KMS-11 (cell line): ENCODE data around the gene ARHGAP28.

Experiments
- H2AFZ ChIP-seq: fragments of 200-600 bp; sonication (generic); 2 replicates; pipeline ENCODE4 v1.6.1; 2016; ENCODE audit warnings: antibody characterized with exemption, mixed run types, low read depth
- H3K27ac ChIP-seq: fragments of 200-600 bp; sonication (generic); 2 replicates; pipeline ENCODE4 v1.6.1; 2016; ENCODE audit warnings: mild to moderate bottlenecking, mixed run types
- H3K27me3 ChIP-seq: fragments of 200-600 bp; sonication (generic); 2 replicates; pipeline ENCODE4 v1.6.1; 2017; ENCODE audit warnings: mild to moderate bottlenecking, low read depth, mixed run types, moderate library complexity; ENCODE audit not compliant: insufficient read depth
- H3K36me3 ChIP-seq: fragments of 200-600 bp; sonication (generic); 2 replicates; pipeline ENCODE4 v1.6.1; 2017; ENCODE audit warnings: mild to moderate bottlenecking, mixed run types; ENCODE audit not compliant: insufficient read depth
- H3K4me1 ChIP-seq: fragments of 200-600 bp; sonication (generic); 2 replicates; pipeline ENCODE4 v1.6.1; 2016; ENCODE audit warnings: mild to moderate bottlenecking, low read depth, mixed run types; ENCODE audit not compliant: poor library complexity, severe bottlenecking
- H3K4me2 ChIP-seq: fragments of 200-600 bp; sonication (generic); 2 replicates; pipeline ENCODE4 v1.7.0; 2016; ENCODE audit warnings: mild to moderate bottlenecking, mixed run types
- H3K4me3 ChIP-seq: fragments of 200-600 bp; sonication (generic); IDR thresholded peaks from 2 replicates; pipeline ENCODE4 v1.6.1; 2017; ENCODE audit warnings: low read depth, low read length, mixed read lengths; ENCODE audit not compliant: insufficient read depth
- H3K79me2 ChIP-seq: fragments of 200-600 bp; sonication (generic); 2 replicates; pipeline ENCODE4 v1.6.1; 2016; ENCODE audit warnings: low read depth, mixed run types; ENCODE audit not compliant: insufficient read depth
- H3K9ac ChIP-seq: fragments of 200-600 bp; sonication (generic); 2 replicates; pipeline ENCODE4 v1.6.1; 2016; ENCODE audit warnings: mild to moderate bottlenecking, mixed run types
- H4K20me1 ChIP-seq: fragments of 200-600 bp; sonication (generic); 2 replicates; pipeline ENCODE4 v1.6.1; 2016; ENCODE audit warnings: mild to moderate bottlenecking, mixed run types; ENCODE audit not compliant: insufficient read depth
- TF ChIP-seq, protein P1 (sequence below): fragments of 200-600 bp; sonication (generic); conservative IDR thresholded peaks from 2 replicates; pipeline ENCODE4 v1.6.1; 2017; ENCODE audit warnings: low read depth, mild to moderate bottlenecking, antibody characterized with exemption, low read length, moderate library complexity, mixed read lengths

The ARHGAP28 gene

DNA sequence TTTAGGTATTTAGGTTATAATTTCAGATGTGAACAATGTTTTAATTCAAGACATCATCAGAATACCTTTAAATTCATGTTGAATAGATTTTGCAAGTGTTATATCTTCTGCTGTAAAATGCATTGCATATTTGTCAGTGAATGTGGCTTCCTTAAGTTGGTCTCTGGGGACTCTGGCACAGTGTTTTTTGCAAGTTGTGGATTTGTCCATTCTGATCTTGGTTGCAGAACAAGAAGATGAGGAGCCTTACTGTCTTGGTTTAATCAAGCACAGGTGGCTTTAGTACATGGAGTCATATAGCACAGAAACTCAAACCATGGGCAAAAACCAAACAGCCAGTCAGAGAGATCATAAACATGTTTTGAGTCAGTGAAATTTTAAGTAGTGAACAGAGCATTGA lies 135.7 kb downstream of the ARHGAP28 start:
- Histone ChIP-seq H4K20me1 (no peaks in the 10 kb centered on the region), H3K36me3 (no peaks in the 10 kb centered on the region), H3K4me2 (no peak overlapping the region), H3K27ac (no peak overlapping the region), H3K27me3 (no peaks in the 10 kb centered on the region), H2AFZ (no peak overlapping the region), H3K9ac (no peak overlapping the region), H3K4me1 (no peaks in the 10 kb centered on the region), H3K79me2 (no peaks in the 10 kb centered on the region), H3K4me3 (no peak overlapping the region)
- TF ChIP-seq, protein P1, sequence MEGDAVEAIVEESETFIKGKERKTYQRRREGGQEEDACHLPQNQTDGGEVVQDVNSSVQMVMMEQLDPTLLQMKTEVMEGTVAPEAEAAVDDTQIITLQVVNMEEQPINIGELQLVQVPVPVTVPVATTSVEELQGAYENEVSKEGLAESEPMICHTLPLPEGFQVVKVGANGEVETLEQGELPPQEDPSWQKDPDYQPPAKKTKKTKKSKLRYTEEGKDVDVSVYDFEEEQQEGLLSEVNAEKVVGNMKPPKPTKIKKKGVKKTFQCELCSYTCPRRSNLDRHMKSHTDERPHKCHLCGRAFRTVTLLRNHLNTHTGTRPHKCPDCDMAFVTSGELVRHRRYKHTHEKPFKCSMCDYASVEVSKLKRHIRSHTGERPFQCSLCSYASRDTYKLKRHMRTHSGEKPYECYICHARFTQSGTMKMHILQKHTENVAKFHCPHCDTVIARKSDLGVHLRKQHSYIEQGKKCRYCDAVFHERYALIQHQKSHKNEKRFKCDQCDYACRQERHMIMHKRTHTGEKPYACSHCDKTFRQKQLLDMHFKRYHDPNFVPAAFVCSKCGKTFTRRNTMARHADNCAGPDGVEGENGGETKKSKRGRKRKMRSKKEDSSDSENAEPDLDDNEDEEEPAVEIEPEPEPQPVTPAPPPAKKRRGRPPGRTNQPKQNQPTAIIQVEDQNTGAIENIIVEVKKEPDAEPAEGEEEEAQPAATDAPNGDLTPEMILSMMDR: no peak

DNA sequence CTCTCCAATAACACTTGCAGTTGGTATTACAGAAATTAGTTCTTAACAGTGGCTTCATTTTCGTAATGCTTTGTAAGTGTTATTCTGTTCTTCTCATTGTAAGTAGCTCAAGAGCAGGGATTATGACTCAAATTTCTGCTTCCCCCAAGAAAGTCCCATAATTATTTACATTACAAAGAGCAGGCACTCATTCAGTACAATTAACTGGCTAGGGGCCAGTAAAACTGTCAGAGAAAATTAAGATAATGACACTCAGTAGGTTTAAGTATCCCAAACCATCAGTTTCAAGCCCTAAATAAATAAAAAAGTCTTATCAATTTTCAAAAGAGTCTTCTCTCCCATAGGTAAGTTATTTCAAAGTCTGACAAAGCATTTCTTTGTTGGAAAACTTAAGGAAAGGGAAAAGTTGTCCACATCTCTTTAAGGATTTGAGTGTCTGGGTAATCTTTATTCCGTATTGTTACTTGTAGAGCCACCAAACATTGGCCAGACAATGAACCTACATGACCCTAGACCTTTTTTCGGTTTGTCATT lies 137.1 kb downstream of the ARHGAP28 start:
- H3K4me2 ChIP-seq: no peak overlapping the region
- no peaks in the 10 kb centered on the region for H3K27me3 ChIP-seq
- H4K20me1 ChIP-seq: no peaks in the 10 kb centered on the region
- no peaks in the 10 kb centered on the region for H3K79me2 ChIP-seq
- no peak overlapping the region for H3K27ac ChIP-seq
- no peaks in the 10 kb centered on the region for H3K4me1 ChIP-seq
- TF ChIP-seq, protein P1: no peak
- no peak overlapping the region for H3K9ac ChIP-seq
- H3K4me3 ChIP-seq: no peak overlapping the region
- H3K36me3 ChIP-seq: no peaks in the 10 kb centered on the region
- no peak overlapping the region for H2AFZ ChIP-seq

DNA sequence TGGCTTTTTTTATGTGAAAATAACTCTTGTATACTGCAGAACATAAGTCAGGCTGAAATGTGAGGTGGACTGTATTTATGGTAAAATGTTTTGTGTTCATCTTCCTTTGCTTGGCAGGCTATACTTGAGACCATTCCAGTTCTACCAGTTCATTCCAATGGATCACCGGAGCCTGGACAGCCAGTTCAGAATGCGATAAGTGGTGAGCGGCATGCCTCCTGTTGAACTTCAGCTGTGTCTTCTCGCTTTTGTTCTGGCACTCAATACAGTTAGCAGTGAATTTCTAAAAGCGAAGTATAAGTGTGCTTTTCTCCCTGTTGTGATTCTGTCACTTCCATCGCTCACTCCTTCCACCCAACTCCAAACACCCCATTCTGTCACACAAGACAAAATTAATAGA lies 138.5 kb downstream of the ARHGAP28 start:
- TF ChIP-seq, protein P1: no peak
- H3K4me2 ChIP-seq: no peak overlapping the region
- H3K4me1 ChIP-seq: no peaks in the 10 kb centered on the region
- no peaks in the 10 kb centered on the region for H3K36me3 ChIP-seq
- no peak overlapping the region for H3K9ac ChIP-seq
- no peak overlapping the region for H2AFZ ChIP-seq
- no peaks in the 10 kb centered on the region for H3K27me3 ChIP-seq
- H3K4me3 ChIP-seq: no peak overlapping the region
- H4K20me1 ChIP-seq: no peaks in the 10 kb centered on the region
- H3K79me2 ChIP-seq: no peaks in the 10 kb centered on the region
- no peak overlapping the region for H3K27ac ChIP-seq

DNA sequence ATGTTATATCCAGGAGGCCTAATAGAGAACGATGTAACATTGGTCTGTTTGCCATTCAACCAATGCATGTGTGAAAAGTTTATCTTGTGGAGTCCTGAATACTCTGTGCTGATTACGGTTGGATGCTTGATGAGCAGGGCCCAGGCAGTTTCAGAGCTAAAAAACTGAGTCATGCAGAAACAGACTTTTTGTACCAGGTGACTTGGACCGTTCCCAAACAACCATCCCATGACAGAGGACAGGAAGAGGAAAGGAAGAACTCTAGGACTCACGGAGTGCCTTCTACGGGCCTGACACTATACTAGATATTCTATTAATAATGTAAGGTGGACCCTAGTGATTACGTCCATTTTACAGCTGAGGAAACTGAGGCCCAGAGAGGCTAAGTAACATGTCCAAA lies 142.1 kb downstream of the ARHGAP28 start:
- H3K4me1 ChIP-seq: peaks cover 5% of the 10 kb centered on the region

More for the DNA sequence above, 142.1 kb downstream of the ARHGAP28 start:
- Histone ChIP-seq H3K4me3 (no peak overlapping the region), H3K79me2 (no peaks in the 10 kb centered on the region), H3K36me3 (no peaks in the 10 kb centered on the region), H3K27me3 (no peaks in the 10 kb centered on the region), H3K4me2 (no peak overlapping the region), H2AFZ (no peak overlapping the region), H3K9ac (no peak overlapping the region), H4K20me1 (no peaks in the 10 kb centered on the region), H3K27ac (no peak overlapping the region)
- TF ChIP-seq, protein P1: no peak
